Aorta (tissue), 5 donors: ENCODE measurements around the gene MBNL1. TPM values are rescaled to one million over a fixed set of nuclear protein-coding genes. Genes with fewer than 3 reads are reported as not detected.

Experiments
- ATAC-seq: fragments of 200-7000 bp; cut with Tn5 transposase; one replicate; pipeline ENCODE4 v1.9.1; 2022; ENCODE audit warnings: moderate library complexity; ENCODE audit not compliant: low FRiP score
- DNase-seq, 2 donors: peaks; one replicate each; pipeline ENCODE4 v3.0.0-alpha.2; 2020
- H3K27ac ChIP-seq, 2 donors: one replicate each; pipeline ENCODE4 v1.5.1; 2013; ENCODE audit warnings: low read length in 2 of 2, mild to moderate bottlenecking in 2 of 2, moderate library complexity in 2 of 2, control low read depth in 1 of 2, inconsistent platforms in 1 of 2, low read depth in 1 of 2
- H3K27me3 ChIP-seq, 2 donors: one replicate each; pipeline ENCODE4 v1.6.1; 2013; ENCODE audit warnings: control low read depth in 1 of 2, low read length in 1 of 2, mild to moderate bottlenecking in 1 of 2, moderate library complexity in 1 of 2; ENCODE audit not compliant: insufficient read depth in 2 of 2, control insufficient read depth in 1 of 2
- H3K36me3 ChIP-seq, 2 donors: one replicate each; pipeline ENCODE4 v1.6.1; 2013; ENCODE audit warnings: control low read depth in 1 of 2, low read length in 1 of 2, mild to moderate bottlenecking in 1 of 2; ENCODE audit not compliant: insufficient read depth in 2 of 2, control insufficient read depth in 1 of 2
- H3K4me1 ChIP-seq, 2 donors: one replicate each; pipeline ENCODE4 v1.6.1; 2013; ENCODE audit warnings: low read length in 2 of 2, control low read depth in 1 of 2, mild to moderate bottlenecking in 1 of 2, moderate library complexity in 1 of 2; ENCODE audit not compliant: insufficient read depth in 2 of 2, control insufficient read depth in 1 of 2
- H3K4me3 ChIP-seq, 2 donors: one replicate each; pipeline ENCODE4 v1.5.1; 2013; ENCODE audit warnings: low read length in 2 of 2, control low read depth in 1 of 2, mild to moderate bottlenecking in 1 of 2
- H3K9me3 ChIP-seq: one replicate; pipeline ENCODE4 v1.6.1; 2013; ENCODE audit warnings: mild to moderate bottlenecking, low read length; ENCODE audit not compliant: control insufficient read depth
- WGBS, 2 donors: extraction: QIAGEN DNeasy Blood & Tissue Kit; methylation state at CpG; one replicate each; pipeline ENCODE4 v1.1.7; 2013; 5-methylcytosine and 5-hydroxymethylcytosine counted together
- intact Hi-C, 2 donors: fragments of 100-400 bp; cut with DNase I; formaldehyde crosslinking; loops; one replicate each; pipeline versions ENCODE4 v1.14.2 to v1.15.0; 2022
- polyA plus RNA-seq, 2 donors: library from polyadenylated mRNA; stranded (reverse); fragments of 200-250 nt; gene quantifications; one replicate each; pipeline ENCODE4 v1.2.3, GENCODE V29; 2013
- total RNA-seq, 2 donors: library from RNA; stranded (reverse); fragmentation: NEBNext Ultra II Directional; extraction: Animal tissue kit (Norgen Biotek cat#: 25700); gene quantifications; one replicate each; pipeline ENCODE4 v1.2.1, GENCODE V29; 2021
- donor health status: healthy with polysubstance abuse.
- donor health status: Bipolar disorder and iron deficiency.
- donor health status: DM: no; HTN: no; CAD: no.
- donor health status: DM: no; HTN: no; CAD: no.
- donor health status: DM: yes; HTN: yes; CAD: no.

Gene MBNL1
- total and polyA plus RNA-seq, 4 donors: 141 to 689 (median 334) TPM

DNA sequence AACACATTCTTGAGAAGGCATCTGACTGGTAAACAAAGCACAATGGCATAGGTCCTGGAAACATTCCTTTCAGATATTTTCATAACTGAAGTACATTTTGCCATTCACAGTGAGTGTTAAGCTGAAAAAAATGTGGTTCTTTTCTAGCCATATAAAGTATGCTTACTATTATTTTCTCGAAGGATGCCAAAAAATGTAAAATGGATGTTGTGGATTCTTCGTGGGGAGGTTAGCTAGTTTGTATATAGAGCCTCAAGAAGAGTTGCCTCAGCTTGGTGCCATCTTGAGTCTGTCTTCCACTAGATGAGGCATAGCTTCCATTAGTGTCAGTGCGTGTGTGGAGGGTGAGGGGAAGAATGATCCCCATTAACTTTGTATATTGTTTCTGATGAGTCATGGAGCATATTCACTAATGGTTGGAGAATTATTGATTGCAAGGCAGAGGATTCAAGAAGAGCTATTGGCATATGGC lies 4.1 kb downstream of the MBNL1 start:
- WGBS, 2 donors: 11 to 12% methylated on average over 3 of the region's 3 CpGs
- Histone ChIP-seq H3K4me3 (peak overlapping the region; percentile 34 to 41), H3K9me3 (no peaks in the 10 kb centered on the region), H3K36me3 (no peaks in the 10 kb centered on the region), H3K4me1 (peaks cover 0 to 3% of the 10 kb centered on the region in 2 donors), H3K27me3 (no peaks in the 10 kb centered on the region), H3K27ac (peak overlapping the region; percentile 85 to 99)
- intact Hi-C loops: loop anchor here (5.0 to 10.0 kb wide), 5 partner anchors 34 to 201 kb away; no protein-coding TSS in a partner anchor
- DNase-seq (no peak), ATAC-seq (no peak)

DNA sequence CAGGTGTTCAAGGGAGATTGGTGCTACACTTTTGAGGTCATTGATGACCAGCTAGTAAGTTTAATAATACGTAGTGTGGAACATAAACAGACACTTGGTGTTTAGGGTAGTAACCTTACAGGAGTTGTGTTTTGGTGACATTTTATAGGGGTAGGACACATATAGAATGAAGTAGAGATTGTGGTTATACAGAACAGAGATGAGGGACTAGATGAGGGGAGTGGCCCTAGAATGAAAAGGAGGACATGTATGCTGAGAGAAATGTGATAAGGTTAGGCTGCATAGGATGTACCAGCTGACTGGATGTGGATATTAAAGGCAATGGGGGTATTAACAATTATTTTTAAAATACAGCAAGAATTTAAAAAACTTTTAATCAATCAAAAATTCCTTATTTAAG lies 8.0 kb downstream of the MBNL1 start:
- Histone ChIP-seq H3K27ac (peak overlapping the region in 1 of 2 donors; percentile 67), H3K36me3 (no peaks in the 10 kb centered on the region), H3K4me1 (peaks cover 5 to 6% of the 10 kb centered on the region in 2 donors), H3K9me3 (no peaks in the 10 kb centered on the region), H3K27me3 (no peaks in the 10 kb centered on the region), H3K4me3 (peak overlapping the region; percentile 26 to 54)
- DNase-seq (no peak), ATAC-seq (no peak)
- intact Hi-C loops: loop anchor here (10.0 kb wide), 2 partner anchors 48 to 168 kb away; no protein-coding TSS in a partner anchor
- WGBS, 2 donors: 21 to 26% methylated on average over 1 of the region's 1 CpG

DNA sequence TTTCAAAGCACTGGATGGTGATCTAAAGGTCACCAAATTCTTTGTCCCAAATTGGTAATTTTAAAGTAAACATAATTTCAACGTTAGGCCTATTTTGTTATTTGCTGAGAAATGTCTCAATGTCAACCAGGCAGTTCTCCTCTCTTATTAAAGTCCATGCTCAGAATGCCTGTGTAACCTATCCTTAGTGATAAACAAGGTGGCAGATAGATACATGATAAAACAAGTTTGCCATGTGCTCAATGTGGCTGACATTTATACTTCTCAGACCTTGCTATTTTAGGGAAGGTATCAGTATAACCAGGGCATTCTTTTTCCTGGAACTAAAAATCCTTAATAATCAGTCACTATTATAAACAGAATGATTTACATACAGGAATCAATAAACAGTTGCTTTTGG lies 8.5 kb downstream of the MBNL1 start:
- no peaks in the 10 kb centered on the region for H3K9me3 ChIP-seq
- DNase-seq (no peak), ATAC-seq (no peak)
- intact Hi-C loops: loop anchor here (10.0 kb wide), 2 partner anchors 48 to 168 kb away; no protein-coding TSS in a partner anchor
- H3K36me3 ChIP-seq: no peaks in the 10 kb centered on the region
- H3K4me3 ChIP-seq: no peak overlapping the region
- H3K27ac ChIP-seq: peak overlapping the region in 1 of 2 donors; percentile 82
- no peaks in the 10 kb centered on the region for H3K27me3 ChIP-seq
- 2% methylated on average over 1 of the region's 1 CpG for WGBS, 2 donors
- H3K4me1 ChIP-seq: peaks cover 5 to 6% of the 10 kb centered on the region in 2 donors

GRCh38 chr3:152278756-152279427 lies 10.2 kb downstream of the MBNL1 start:
- ATAC-seq: no peak

GRCh38 chr3:152279479-152279878 lies 10.8 kb downstream of the MBNL1 start:
- peak overlapping the region in 1 of 2 donors; percentile 67 for H3K27ac ChIP-seq

More at GRCh38 chr3:152278756-152279427, 10.2 kb downstream of the MBNL1 start:
- Histone ChIP-seq H3K27ac (peak overlapping the region; percentile 67 to 71), H3K9me3 (no peaks in the 10 kb centered on the region), H3K27me3 (no peaks in the 10 kb centered on the region), H3K4me3 (peak overlapping the region; percentile 40 to 41), H3K4me1 (peaks cover 7 to 8% of the 10 kb centered on the region in 2 donors), H3K36me3 (no peaks in the 10 kb centered on the region)
- DNase-seq: no peak
- WGBS, 2 donors: 54 to 55% methylated on average over 6 of the region's 6 CpGs
- intact Hi-C loops: loop anchor here (10.0 kb wide), 2 partner anchors 46 to 166 kb away; no protein-coding TSS in a partner anchor

DNA sequence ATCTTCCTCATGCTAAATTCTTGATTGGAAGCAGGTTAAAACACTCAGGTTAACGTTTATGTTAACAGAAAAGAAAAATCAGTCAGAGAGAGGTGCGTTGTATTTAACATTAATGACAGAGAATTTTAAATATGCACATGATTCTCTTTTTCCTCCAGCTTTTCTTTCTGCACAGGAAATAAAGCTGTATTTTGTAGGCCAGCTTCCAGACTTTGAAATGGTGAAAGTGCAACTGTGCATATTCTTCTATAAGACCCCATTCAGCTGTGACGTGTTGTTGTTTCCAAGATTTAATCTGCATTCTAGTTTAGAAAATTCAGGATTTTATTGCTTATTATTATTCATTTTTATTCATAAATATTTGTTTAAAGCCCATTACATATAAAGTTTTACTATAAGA lies 11.8 kb downstream of the MBNL1 start:
- WGBS, 2 donors: 3 to 11% methylated on average over 3 of the region's 3 CpGs
- Histone ChIP-seq H3K27ac (no peak overlapping the region), H3K4me3 (peak overlapping the region in 1 of 2 donors; percentile 40), H3K27me3 (no peaks in the 10 kb centered on the region), H3K4me1 (peaks cover 7 to 8% of the 10 kb centered on the region in 2 donors), H3K9me3 (no peaks in the 10 kb centered on the region), H3K36me3 (no peaks in the 10 kb centered on the region)
- ATAC-seq (no peak), DNase-seq (no peak)
- intact Hi-C loops: no loop called here

More at GRCh38 chr3:152279479-152279878, 10.8 kb downstream of the MBNL1 start:
- Histone ChIP-seq H3K27me3 (no peaks in the 10 kb centered on the region), H3K4me1 (peaks cover 7 to 8% of the 10 kb centered on the region in 2 donors), H3K9me3 (no peaks in the 10 kb centered on the region), H3K4me3 (peak overlapping the region in 1 of 2 donors; percentile 40), H3K36me3 (no peaks in the 10 kb centered on the region)
- 75 to 78% methylated on average over 3 of the region's 3 CpGs for WGBS, 2 donors
- ATAC-seq (no peak), DNase-seq (no peak)
- intact Hi-C loops: loop anchor here (10.0 kb wide), 2 partner anchors 45 to 165 kb away; no protein-coding TSS in a partner anchor

- peaks cover 7 to 8% of the 10 kb centered on the region in 2 donors for H3K4me1 ChIP-seq
- no peaks in the 10 kb centered on the region for H3K27me3 ChIP-seq
- peak overlapping the region in 1 of 2 donors; percentile 11 for H3K4me3 ChIP-seq
- intact Hi-C loops: no loop called here
- ATAC-seq: peak; percentile 23
- WGBS, 2 donors: 15% methylated on average over 2 of the region's 2 CpGs
- H3K27ac ChIP-seq: peak overlapping the region; percentile 33 to 43
- H3K9me3 ChIP-seq: no peaks in the 10 kb centered on the region
- no peaks in the 10 kb centered on the region for H3K36me3 ChIP-seq
- no peak for DNase-seq
Observed at GRCh38 chr3:152281133-152281713, 12.5 kb downstream of the MBNL1 start.

DNA sequence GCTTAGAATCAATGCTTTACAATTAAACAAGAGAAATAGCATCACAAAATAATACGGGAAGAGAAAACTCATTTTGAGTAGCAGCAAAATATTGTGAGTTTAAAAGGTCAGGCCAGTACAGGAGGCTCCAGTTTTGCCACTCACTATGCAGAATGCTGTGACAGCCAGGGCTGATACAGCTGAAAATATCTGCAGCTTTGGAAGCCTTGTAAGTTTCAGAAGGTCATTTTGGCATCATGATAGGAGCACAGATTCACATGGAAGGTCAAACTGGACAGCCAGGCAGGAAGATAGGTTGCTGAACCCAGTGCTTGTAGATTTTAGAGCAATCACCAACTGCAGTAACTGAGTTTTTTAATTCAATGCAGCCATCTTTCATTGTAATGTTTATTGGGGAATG lies 14.1 kb downstream of the MBNL1 start:
- no peak for ATAC-seq
- H3K4me3 ChIP-seq: no peak overlapping the region
- no peak for DNase-seq
- intact Hi-C loops: no loop called here
- no peaks in the 10 kb centered on the region for H3K9me3 ChIP-seq
- H3K27me3 ChIP-seq: no peaks in the 10 kb centered on the region
- peaks cover 4 to 8% of the 10 kb centered on the region in 2 donors for H3K4me1 ChIP-seq
- no peaks in the 10 kb centered on the region for H3K36me3 ChIP-seq
- no peak overlapping the region for H3K27ac ChIP-seq
- WGBS, 2 donors: 3 to 14% methylated on average over 1 of the region's 1 CpG
